ENCODE data around the gene DPH3. TPM values are rescaled to one million over a fixed set of nuclear protein-coding genes. Genes with fewer than 3 reads are reported as not detected.

Gene DPH3
- polyA plus RNA-seq, 1 donor (not counting 4 experiments of a cell fraction or from before 2014, with no cell fraction given), result 36.7 TPM

DNA sequence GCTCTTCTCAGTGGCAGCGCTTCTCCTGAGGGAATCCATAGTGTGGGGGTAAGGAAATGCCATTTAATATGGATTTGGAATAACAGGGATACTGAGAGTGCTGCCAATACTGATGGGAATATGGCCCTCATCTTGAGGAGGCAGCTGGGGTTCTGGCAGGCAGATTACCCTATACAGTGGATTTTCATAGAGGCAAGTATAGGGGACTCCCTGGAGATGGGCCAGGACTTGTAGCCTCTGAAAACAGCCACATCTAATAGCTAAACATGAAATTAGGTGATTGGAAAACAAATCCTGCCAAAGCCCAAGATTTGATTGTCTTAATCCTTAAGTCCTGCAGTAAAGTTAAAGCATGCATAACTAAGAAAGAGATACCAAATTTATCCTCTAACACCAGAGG, 30.9 kb downstream of the DPH3 start:
- Histone ChIP-seq H3K27me3 (ENCODE audit: control insufficient read depth, extremely low read depth, insufficient read depth, low read length) (no peaks in the 10 kb centered on the region), H2AFZ (ENCODE audit: control insufficient read depth, low read length) (no peak overlapping the region), H3K4me2 (ENCODE audit: control insufficient read depth, extremely low read depth, insufficient read depth, low read depth, low read length) (no peak overlapping the region), H3K4me1 (ENCODE audit: control insufficient read depth, extremely low read depth, insufficient read depth, low read length) (no peaks in the 10 kb centered on the region), H3K36me3 (ENCODE audit: control insufficient read depth in 2 of 2, extremely low read depth in 1 of 2, insufficient read depth in 2 of 2, low read length in 2 of 2) (no peaks in the 10 kb centered on the region), H3K9me1 (ENCODE audit: control insufficient read depth, extremely low read depth, insufficient read depth, low read length) (no peaks in the 10 kb centered on the region), H3K9ac (ENCODE audit: control insufficient read depth, extremely low read depth, insufficient read depth, low read length) (no peak overlapping the region), H3K79me2 (ENCODE audit: control insufficient read depth, insufficient read depth, low read length) (no peaks in the 10 kb centered on the region), H3K4me3 (ENCODE audit: control insufficient read depth in 2 of 3, extremely low read depth in 1 of 3, insufficient read depth in 2 of 3, low read depth in 1 of 3, low read length in 3 of 3) (no peak overlapping the region), H3K27ac (ENCODE audit: control insufficient read depth, insufficient read depth, low read length) (no peak overlapping the region), H3K9me3 (ENCODE audit: control insufficient read depth, low read depth, low read length) (no peaks in the 10 kb centered on the region), H4K20me1 (ENCODE audit: control insufficient read depth, extremely low read depth, insufficient read depth, low read length) (no peaks in the 10 kb centered on the region)
- FAIRE-seq (no peak), DNase-seq (ENCODE audit: low read depth, low spot score) (no peak)
- dilution Hi-C loops (cut with MboI; ENCODE audit: extremely low pct_ligation_motif_present, low sequenced_read_pairs), result no loop called here
- TF ChIP-seq, protein P1, sequence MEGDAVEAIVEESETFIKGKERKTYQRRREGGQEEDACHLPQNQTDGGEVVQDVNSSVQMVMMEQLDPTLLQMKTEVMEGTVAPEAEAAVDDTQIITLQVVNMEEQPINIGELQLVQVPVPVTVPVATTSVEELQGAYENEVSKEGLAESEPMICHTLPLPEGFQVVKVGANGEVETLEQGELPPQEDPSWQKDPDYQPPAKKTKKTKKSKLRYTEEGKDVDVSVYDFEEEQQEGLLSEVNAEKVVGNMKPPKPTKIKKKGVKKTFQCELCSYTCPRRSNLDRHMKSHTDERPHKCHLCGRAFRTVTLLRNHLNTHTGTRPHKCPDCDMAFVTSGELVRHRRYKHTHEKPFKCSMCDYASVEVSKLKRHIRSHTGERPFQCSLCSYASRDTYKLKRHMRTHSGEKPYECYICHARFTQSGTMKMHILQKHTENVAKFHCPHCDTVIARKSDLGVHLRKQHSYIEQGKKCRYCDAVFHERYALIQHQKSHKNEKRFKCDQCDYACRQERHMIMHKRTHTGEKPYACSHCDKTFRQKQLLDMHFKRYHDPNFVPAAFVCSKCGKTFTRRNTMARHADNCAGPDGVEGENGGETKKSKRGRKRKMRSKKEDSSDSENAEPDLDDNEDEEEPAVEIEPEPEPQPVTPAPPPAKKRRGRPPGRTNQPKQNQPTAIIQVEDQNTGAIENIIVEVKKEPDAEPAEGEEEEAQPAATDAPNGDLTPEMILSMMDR (optimal IDR thresholded peaks at IDR 0.05 in 1 of 3, IDR thresholded peaks at IDR 0.05 in 1 of 3, conservative IDR thresholded peaks at IDR 0.05 in 1 of 3; ENCODE audit: extremely low read depth in 1 of 3, insufficient read depth in 2 of 3, low read length in 3 of 3), result no peak
- TF ChIP-seq EZH2 (IDR thresholded peaks at IDR 0.05; ENCODE audit: low read length), result no peak

DNA sequence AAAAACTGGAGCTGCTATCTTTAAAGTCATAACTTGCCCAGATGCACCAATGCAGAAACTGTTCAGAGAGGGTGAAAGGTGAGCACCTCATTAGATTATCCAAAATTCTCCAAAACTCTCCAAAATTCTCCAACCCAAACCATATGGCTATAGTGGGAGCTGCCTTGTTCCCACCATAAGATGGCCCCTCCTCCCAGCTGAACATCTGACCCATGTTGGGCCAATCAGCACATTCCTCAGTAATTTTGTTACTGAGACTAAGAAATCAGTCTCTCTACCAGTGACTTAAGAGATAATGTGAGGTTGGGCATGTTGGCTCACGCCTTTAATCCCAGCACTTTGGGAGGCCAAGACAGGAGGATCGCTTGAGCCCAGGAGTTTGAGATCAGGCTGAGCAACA, 32.8 kb downstream of the DPH3 start:
- no peak for FAIRE-seq
- H3K79me2 ChIP-seq (ENCODE audit: control insufficient read depth, insufficient read depth, low read length), result no peaks in the 10 kb centered on the region

More for the DNA sequence above, 32.8 kb downstream of the DPH3 start:
- Histone ChIP-seq H3K4me3 (ENCODE audit: control insufficient read depth in 2 of 3, extremely low read depth in 1 of 3, insufficient read depth in 2 of 3, low read depth in 1 of 3, low read length in 3 of 3) (no peak overlapping the region), H3K4me2 (ENCODE audit: control insufficient read depth, extremely low read depth, insufficient read depth, low read depth, low read length) (no peak overlapping the region), H3K27me3 (ENCODE audit: control insufficient read depth, extremely low read depth, insufficient read depth, low read length) (no peaks in the 10 kb centered on the region), H2AFZ (ENCODE audit: control insufficient read depth, low read length) (no peak overlapping the region), H3K9ac (ENCODE audit: control insufficient read depth, extremely low read depth, insufficient read depth, low read length) (no peak overlapping the region), H3K9me3 (ENCODE audit: control insufficient read depth, low read depth, low read length) (no peaks in the 10 kb centered on the region), H3K36me3 (ENCODE audit: control insufficient read depth in 2 of 2, extremely low read depth in 1 of 2, insufficient read depth in 2 of 2, low read length in 2 of 2) (no peaks in the 10 kb centered on the region), H4K20me1 (ENCODE audit: control insufficient read depth, extremely low read depth, insufficient read depth, low read length) (no peaks in the 10 kb centered on the region), H3K4me1 (ENCODE audit: control insufficient read depth, extremely low read depth, insufficient read depth, low read length) (no peaks in the 10 kb centered on the region), H3K27ac (ENCODE audit: control insufficient read depth, insufficient read depth, low read length) (no peak overlapping the region), H3K9me1 (ENCODE audit: control insufficient read depth, extremely low read depth, insufficient read depth, low read length) (no peaks in the 10 kb centered on the region)
- dilution Hi-C loops (cut with MboI; ENCODE audit: extremely low pct_ligation_motif_present, low sequenced_read_pairs), result no loop called here
- DNase-seq (ENCODE audit: low read depth, low spot score), result no peak
- no peak for TF ChIP-seq EZH2 (IDR thresholded peaks at IDR 0.05; ENCODE audit: low read length)
- TF ChIP-seq, protein P1 (optimal IDR thresholded peaks at IDR 0.05 in 1 of 3, IDR thresholded peaks at IDR 0.05 in 1 of 3, conservative IDR thresholded peaks at IDR 0.05 in 1 of 3; ENCODE audit: extremely low read depth in 1 of 3, insufficient read depth in 2 of 3, low read length in 3 of 3), result no peak
